ENCODE measurements around the gene ST6GALNAC1.

- TF ChIP-seq EZH2phosphoT487 (IDR thresholded peaks at IDR 0.05; ENCODE audit: borderline replicate concordance) (no peak), ZNF274 (IDR thresholded peaks at IDR 0.05; ENCODE audit: low read depth, low read length) (no peak), CTCF (IDR thresholded peaks at IDR 0.05 in 2 of 3, conservative IDR thresholded peaks at IDR 0.05 in 1 of 3; ENCODE audit: borderline replicate concordance in 1 of 3, insufficient read depth in 1 of 3, low read depth in 2 of 3, low read length in 2 of 3) (no peak), RAD21 (IDR thresholded peaks at IDR 0.05; ENCODE audit: low read depth) (no peak), SIN3A (IDR thresholded peaks at IDR 0.05; ENCODE audit: low read depth) (no peak), EGR1 (IDR thresholded peaks at IDR 0.05; ENCODE audit: low read depth) (no peak)
Observed at GRCh38 chr17:76690596-76691280, 47.2 kb upstream of the ST6GALNAC1 start.

Data from HCT116 (cell line).